Astrocyte (in vitro differentiated cells and primary cell): Measurements from ENCODE around the gene INO80E.

ENCODE experiments used
- EZH2 ChIP-seq: IDR thresholded peaks from 2 replicates; pipeline ENCODE4 v1.6.1; 2012; ENCODE audit warnings: mild to moderate bottlenecking, low read length, inconsistent platforms; ENCODE audit not compliant: insufficient read depth
- TF ChIP-seq, protein P1 (sequence below): IDR thresholded peaks from 2 replicates; pipeline ENCODE4 v1.5.1; 2011; ENCODE audit warnings: low read depth, mild to moderate bottlenecking, inconsistent platforms, low read length, moderate library complexity; ENCODE audit not compliant: insufficient read depth

DNA sequence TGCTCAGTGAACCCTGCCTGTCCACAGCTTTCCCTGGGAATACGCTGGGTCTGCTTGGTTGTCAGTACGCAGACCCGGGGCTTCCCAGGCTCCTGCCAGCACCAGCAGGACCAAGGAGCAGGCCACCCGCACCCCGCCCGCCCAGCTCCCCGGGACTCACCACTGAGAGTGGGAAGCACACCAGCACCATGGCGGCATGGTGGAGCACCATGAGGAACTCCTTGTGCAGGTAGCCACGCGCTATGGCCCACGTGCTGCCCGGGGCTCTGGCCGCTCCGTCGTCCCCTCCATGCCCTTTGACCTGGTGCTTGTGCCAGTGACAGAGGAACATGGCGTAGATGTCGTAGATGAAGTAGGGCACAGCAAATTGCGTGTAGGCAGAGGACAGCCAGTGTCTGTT, 30.4 kb downstream of the INO80E start:
- TF ChIP-seq, protein P1, sequence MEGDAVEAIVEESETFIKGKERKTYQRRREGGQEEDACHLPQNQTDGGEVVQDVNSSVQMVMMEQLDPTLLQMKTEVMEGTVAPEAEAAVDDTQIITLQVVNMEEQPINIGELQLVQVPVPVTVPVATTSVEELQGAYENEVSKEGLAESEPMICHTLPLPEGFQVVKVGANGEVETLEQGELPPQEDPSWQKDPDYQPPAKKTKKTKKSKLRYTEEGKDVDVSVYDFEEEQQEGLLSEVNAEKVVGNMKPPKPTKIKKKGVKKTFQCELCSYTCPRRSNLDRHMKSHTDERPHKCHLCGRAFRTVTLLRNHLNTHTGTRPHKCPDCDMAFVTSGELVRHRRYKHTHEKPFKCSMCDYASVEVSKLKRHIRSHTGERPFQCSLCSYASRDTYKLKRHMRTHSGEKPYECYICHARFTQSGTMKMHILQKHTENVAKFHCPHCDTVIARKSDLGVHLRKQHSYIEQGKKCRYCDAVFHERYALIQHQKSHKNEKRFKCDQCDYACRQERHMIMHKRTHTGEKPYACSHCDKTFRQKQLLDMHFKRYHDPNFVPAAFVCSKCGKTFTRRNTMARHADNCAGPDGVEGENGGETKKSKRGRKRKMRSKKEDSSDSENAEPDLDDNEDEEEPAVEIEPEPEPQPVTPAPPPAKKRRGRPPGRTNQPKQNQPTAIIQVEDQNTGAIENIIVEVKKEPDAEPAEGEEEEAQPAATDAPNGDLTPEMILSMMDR = no peak
- TF ChIP-seq EZH2 = no peak
